Smooth muscle cell (in vitro differentiated cells): Measurements from ENCODE around the gene WIF1. TPM values are rescaled to one million over a fixed set of nuclear protein-coding genes. Genes with fewer than 3 reads are reported as not detected.

Experiments
- DNase-seq: peaks from one replicate; lab custom pipeline; 2025; ENCODE audit not compliant: unreplicated experiment; lab: John Stamatoyannopoulos, UW
- H2AFZ ChIP-seq: fragments of 200-600 bp; sonication (generic); 2 replicates; pipeline ENCODE4 v1.6.0; 2016; ENCODE audit warnings: antibody characterized with exemption, low read depth, mild to moderate bottlenecking
- H3F3A ChIP-seq: fragments of 200-600 bp; sonication (generic); 2 replicates; pipeline ENCODE4 v1.6.0; 2017; ENCODE audit warnings: antibody characterized with exemption, low read depth
- H3K27ac ChIP-seq: fragments of 200-600 bp; sonication (generic); 2 replicates; pipeline ENCODE4 v1.5.1; 2016; ENCODE audit warnings: low read depth, mild to moderate bottlenecking
- H3K27me3 ChIP-seq: fragments of 200-600 bp; sonication (generic); 2 replicates; pipeline ENCODE4 v1.6.1; 2016; ENCODE audit warnings: low read depth, mild to moderate bottlenecking
- H3K36me3 ChIP-seq: fragments of 200-600 bp; sonication (generic); 2 replicates; pipeline ENCODE4 v1.5.1; 2016; ENCODE audit warnings: low read depth
- H3K4me1 ChIP-seq: fragments of 200-600 bp; sonication (generic); 2 replicates; pipeline ENCODE4 v1.5.1; 2016; ENCODE audit warnings: low read depth
- H3K4me2 ChIP-seq: fragments of 200-600 bp; sonication (generic); 2 replicates; pipeline ENCODE4 v1.6.0; 2016; ENCODE audit warnings: mild to moderate bottlenecking
- H3K4me3 ChIP-seq: fragments of 200-600 bp; sonication (generic); 2 replicates; pipeline ENCODE4 v1.5.1; 2016; ENCODE audit warnings: mild to moderate bottlenecking
- H3K79me2 ChIP-seq: fragments of 200-600 bp; sonication (generic); 2 replicates; pipeline ENCODE4 v1.6.0; 2016; ENCODE audit warnings: low read depth, mild to moderate bottlenecking
- H3K9ac ChIP-seq: fragments of 200-600 bp; sonication (generic); 2 replicates; pipeline ENCODE4 v1.6.0; 2016; ENCODE audit warnings: low read depth
- H3K9me3 ChIP-seq: fragments of 200-600 bp; sonication (generic); replicated peaks from 2 replicates; pipeline ENCODE4 v1.5.1; 2016; ENCODE audit warnings: low read depth
- H4K20me1 ChIP-seq: fragments of 200-600 bp; sonication (generic); 2 replicates; pipeline ENCODE4 v1.6.0; 2016; ENCODE audit warnings: low read depth
- WGBS: methylation state at CpG from one replicate; pipeline ENCODE4 v1.1.7; 2016; ENCODE audit warnings: low lambda C conversion rate; 5-methylcytosine and 5-hydroxymethylcytosine counted together
- polyA plus RNA-seq: library from polyadenylated mRNA; unstranded; fragments of >200 nt; fragmentation: Nextera tagmentation; extraction: Ambion mirVana; gene quantifications from 2 replicates; pipeline ENCODE4 v1.2.1, GENCODE V29; 2016
- total RNA-seq: library from RNA; depleted of rRNA; stranded (reverse); fragments of >200 nt; gene quantifications from 2 replicates; pipeline ENCODE4 v1.2.3, GENCODE V29; 2014
- TF ChIP-seq, protein P1 (sequence below): fragments of 200-600 bp; sonication (generic); IDR thresholded peaks from 2 replicates; pipeline ENCODE4 v1.5.1; 2017; ENCODE audit warnings: borderline replicate concordance, mild to moderate bottlenecking, antibody characterized with exemption; ENCODE audit not compliant: insufficient read depth, poor library complexity, severe bottlenecking

WIF1 gene
- total and polyA plus RNA-seq, 2 experiments from 2014 or later = 0.30 TPM; not detected in 1

DNA sequence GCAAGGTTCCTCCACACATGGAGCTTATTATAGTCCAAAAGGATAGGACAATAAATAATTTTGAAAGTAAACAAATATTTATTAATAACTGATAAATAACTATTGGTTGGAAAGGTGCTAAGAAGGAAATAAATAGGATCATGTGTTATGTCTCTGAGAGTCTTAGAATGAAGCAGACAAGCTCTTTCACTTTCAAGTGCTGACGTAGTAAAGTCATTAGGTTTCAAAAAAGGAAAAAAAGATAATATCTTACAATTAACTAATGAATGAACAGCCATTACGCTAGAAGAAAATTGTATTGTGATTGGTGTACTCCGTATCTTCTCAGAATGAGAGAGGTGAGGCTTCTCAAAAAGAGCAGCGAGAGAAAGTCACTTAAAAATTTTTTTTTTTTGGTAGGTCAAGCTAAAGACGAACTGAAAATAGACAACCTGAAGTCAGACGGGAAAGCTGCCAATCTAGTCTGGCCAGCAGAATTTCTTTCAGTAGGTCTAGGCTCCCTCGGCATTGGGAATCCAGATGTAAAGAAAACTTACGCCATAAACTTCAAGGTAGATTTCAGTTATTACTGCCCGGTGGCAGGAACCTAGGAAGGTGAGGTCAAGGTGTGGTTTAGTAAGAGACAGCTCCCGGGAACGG, 47.7 kb upstream of the WIF1 start:
- H3K79me2 ChIP-seq = peaks cover 54% of the 10 kb centered on the region
- H3K4me2 ChIP-seq = peak overlapping the region; percentile 97
- DNase-seq = no peak

DNA sequence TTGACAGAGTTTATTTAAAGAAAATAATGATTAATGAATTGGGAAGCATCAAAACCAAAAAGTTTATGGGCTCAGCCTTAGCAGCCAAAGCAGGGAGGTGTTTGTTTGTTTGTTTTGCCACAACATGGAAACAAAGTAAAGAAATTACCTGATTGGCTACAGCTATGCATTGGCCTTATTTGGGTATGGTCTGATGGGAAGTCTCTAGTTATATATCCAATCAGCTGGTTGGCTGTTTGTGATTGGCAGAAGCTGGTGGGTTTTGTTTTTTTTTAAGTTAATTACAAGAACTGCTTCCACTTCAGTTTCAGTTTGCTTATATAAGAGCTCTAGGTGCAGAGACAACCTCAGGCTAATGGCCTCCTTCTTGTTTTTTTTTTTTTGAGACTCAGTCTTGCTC, 43.7 kb upstream of the WIF1 start:
- H3K4me3 ChIP-seq = no peak overlapping the region
- H3K4me2 ChIP-seq = no peak overlapping the region
- H2AFZ ChIP-seq = no peak overlapping the region
- H3K36me3 ChIP-seq = no peaks in the 10 kb centered on the region
- H3K79me2 ChIP-seq = peaks cover 13% of the 10 kb centered on the region
- TF ChIP-seq, protein P1, sequence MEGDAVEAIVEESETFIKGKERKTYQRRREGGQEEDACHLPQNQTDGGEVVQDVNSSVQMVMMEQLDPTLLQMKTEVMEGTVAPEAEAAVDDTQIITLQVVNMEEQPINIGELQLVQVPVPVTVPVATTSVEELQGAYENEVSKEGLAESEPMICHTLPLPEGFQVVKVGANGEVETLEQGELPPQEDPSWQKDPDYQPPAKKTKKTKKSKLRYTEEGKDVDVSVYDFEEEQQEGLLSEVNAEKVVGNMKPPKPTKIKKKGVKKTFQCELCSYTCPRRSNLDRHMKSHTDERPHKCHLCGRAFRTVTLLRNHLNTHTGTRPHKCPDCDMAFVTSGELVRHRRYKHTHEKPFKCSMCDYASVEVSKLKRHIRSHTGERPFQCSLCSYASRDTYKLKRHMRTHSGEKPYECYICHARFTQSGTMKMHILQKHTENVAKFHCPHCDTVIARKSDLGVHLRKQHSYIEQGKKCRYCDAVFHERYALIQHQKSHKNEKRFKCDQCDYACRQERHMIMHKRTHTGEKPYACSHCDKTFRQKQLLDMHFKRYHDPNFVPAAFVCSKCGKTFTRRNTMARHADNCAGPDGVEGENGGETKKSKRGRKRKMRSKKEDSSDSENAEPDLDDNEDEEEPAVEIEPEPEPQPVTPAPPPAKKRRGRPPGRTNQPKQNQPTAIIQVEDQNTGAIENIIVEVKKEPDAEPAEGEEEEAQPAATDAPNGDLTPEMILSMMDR = no peak
- H3K27ac ChIP-seq = no peak overlapping the region
- H3F3A ChIP-seq = no peaks in the 10 kb centered on the region
- H3K9me3 ChIP-seq = no peaks in the 10 kb centered on the region
- peaks cover 6% of the 10 kb centered on the region for H3K4me1 ChIP-seq
- H3K27me3 ChIP-seq = peaks cover 22% of the 10 kb centered on the region
- no peaks in the 10 kb centered on the region for H4K20me1 ChIP-seq
- no peak overlapping the region for H3K9ac ChIP-seq
- no peak for DNase-seq

More for the DNA sequence above, 47.7 kb upstream of the WIF1 start:
- H3K4me1 ChIP-seq = peaks cover 36% of the 10 kb centered on the region
- H3K9me3 ChIP-seq = no peaks in the 10 kb centered on the region
- peaks cover 38% of the 10 kb centered on the region for H4K20me1 ChIP-seq
- 31% methylated on average over 11 of the region's 11 CpGs for WGBS
- TF ChIP-seq, protein P1 = no peak
- peak overlapping the region; percentile 89 for H3K4me3 ChIP-seq
- H2AFZ ChIP-seq = peak overlapping the region; percentile 97
- no peaks in the 10 kb centered on the region for H3F3A ChIP-seq
- peak overlapping the region; percentile 99 for H3K9ac ChIP-seq
- no peaks in the 10 kb centered on the region for H3K27me3 ChIP-seq
- peak overlapping the region; percentile 97 for H3K27ac ChIP-seq
- no peaks in the 10 kb centered on the region for H3K36me3 ChIP-seq

DNA sequence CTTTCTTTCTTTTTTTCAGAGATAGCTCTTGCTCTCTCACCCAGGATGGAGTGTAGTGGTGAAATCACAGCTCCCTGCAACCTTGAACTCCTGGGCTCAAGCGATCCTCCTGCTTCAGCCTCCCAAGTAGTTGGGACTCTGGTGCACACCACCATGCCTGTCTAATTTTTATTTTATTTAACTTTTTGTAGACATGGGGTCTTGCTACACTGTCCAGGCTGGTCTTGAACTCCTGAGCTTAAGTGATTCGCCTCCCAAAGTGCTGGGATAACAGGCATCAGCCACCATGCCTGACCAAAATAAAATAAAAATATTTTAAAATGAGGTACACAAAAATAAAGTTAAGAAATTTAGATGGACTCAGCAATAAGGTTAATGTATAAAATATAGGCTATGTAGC, 43.1 kb upstream of the WIF1 start:
- peaks cover 6% of the 10 kb centered on the region for H3K4me1 ChIP-seq
- H3K27ac ChIP-seq = no peak overlapping the region
- TF ChIP-seq, protein P1 = no peak
- H3K9me3 ChIP-seq = no peaks in the 10 kb centered on the region
- H3K9ac ChIP-seq = no peak overlapping the region
- no peak for DNase-seq
- H3K79me2 ChIP-seq = peaks cover 10% of the 10 kb centered on the region
- 95% methylated on average over 2 of the region's 2 CpGs for WGBS
- no peaks in the 10 kb centered on the region for H3K36me3 ChIP-seq
- H3K27me3 ChIP-seq = peaks cover 24% of the 10 kb centered on the region
- no peak overlapping the region for H3K4me3 ChIP-seq
- no peak overlapping the region for H3K4me2 ChIP-seq
- no peak overlapping the region for H2AFZ ChIP-seq
- no peaks in the 10 kb centered on the region for H4K20me1 ChIP-seq
- H3F3A ChIP-seq = no peaks in the 10 kb centered on the region

DNA sequence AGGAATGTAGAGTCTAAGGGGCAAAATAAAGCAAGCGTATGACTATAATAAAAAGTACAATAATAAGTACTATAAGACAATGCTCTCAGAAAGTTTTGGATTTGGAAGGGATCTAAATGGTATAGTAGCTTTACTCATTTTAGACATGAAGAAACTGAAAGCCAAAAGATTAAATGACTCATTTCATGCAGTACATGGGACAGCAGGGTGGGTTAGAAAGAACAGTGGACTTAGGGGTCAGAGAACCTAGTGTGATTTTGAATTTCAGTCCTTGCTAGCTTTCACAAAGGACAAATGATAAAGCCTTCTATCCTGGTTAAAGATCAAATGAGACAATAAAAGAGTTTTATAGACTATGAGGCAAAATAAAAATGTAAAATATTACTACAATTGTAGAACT, 41.5 kb upstream of the WIF1 start:
- Histone ChIP-seq H4K20me1 (no peaks in the 10 kb centered on the region), H3K9me3 (no peaks in the 10 kb centered on the region), H3K4me1 (no peaks in the 10 kb centered on the region), H3K9ac (no peak overlapping the region), H3K27ac (no peak overlapping the region), H3K4me2 (no peak overlapping the region), H3K79me2 (no peaks in the 10 kb centered on the region), H3F3A (no peaks in the 10 kb centered on the region), H3K36me3 (no peaks in the 10 kb centered on the region), H3K4me3 (no peak overlapping the region), H3K27me3 (peaks cover 24% of the 10 kb centered on the region), H2AFZ (no peak overlapping the region)
- WGBS = 92% methylated on average over 1 of the region's 1 CpG
- TF ChIP-seq, protein P1 = no peak
- no peak for DNase-seq
